Renal pelvis (tissue), 4 donors: ENCODE measurements around the gene CNOT11. TPM values are rescaled to one million over a fixed set of nuclear protein-coding genes. Genes with fewer than 3 reads are reported as not detected.
"Not testable (repeated sequence)": the region's sequence is repeated elsewhere in the genome, so short reads cannot be mapped to it uniquely, and the experiment has no call there.

ENCODE experiments used
- DNase-seq: peaks from one replicate; pipeline ENCODE4 v3.0.0-alpha.2; 2013
- polyA plus RNA-seq, 3 donors: library from polyadenylated mRNA; unstranded; fragments of 120-200 nt; gene quantifications; one replicate each; pipeline ENCODE4 v1.2.1, GENCODE V29; 2013; ENCODE audit not compliant: insufficient read length in 3 of 3

CNOT11 gene
- polyA plus RNA-seq, 3 donors, result 49.8 to 61.3 (median 60.1) TPM

- DNase-seq, result no peak
Observed at GRCh38 chr2:101307503-101307902, 54.8 kb downstream of the CNOT11 start.

- DNase-seq, result no peak
Observed at GRCh38 chr2:101307950-101308431, 55.3 kb downstream of the CNOT11 start.

DNA sequence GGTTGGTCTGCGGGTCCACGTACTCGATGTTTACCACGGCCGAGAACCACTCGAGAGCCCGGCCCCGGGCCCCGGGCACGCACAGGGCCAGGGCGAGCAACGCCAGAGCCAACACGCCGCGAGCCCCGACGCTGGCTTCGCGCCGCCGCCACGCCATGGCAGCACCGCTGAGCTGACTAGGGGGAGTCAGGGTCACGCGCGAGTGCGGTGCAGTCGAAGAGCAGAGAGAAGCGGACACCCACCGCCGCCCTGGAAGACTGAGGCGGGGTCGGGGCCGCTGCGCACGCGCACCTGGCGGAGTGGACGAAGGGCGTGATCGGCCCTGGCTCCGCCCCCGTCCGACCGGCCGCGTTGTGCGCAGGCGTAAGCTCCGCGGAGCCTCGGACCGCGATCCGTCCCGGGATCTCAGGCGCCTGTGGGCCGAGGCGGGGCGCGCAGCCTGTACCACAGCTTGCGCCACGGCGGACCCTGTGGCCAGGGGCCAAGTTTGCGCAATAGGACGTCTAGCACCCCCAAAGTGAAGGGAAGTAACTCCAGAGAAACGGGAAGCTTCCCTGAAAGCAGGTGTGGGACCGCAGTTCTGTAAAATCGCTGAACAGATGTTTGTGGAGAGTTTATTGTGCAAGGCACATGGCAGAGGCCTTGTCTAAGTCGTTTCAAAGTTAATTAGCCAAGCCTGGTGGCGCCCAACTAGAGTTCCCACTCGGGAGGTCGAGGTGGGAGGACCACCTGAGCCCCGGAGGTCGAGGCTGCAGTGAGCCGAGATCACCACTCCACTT, 55.9 kb downstream of the CNOT11 start, which contains the start of gene RNF149:
Gene RNF149, minus strand, starts transcription at position 270 of the 779 bp plus-strand sequence. Its CDS starts 113 bp downstream, at position 157.
- DNase-seq, result peak; percentile 90

GRCh38 chr2:101310090-101310833, 57.6 kb downstream of the CNOT11 start:
- DNase-seq, result no peak

DNA sequence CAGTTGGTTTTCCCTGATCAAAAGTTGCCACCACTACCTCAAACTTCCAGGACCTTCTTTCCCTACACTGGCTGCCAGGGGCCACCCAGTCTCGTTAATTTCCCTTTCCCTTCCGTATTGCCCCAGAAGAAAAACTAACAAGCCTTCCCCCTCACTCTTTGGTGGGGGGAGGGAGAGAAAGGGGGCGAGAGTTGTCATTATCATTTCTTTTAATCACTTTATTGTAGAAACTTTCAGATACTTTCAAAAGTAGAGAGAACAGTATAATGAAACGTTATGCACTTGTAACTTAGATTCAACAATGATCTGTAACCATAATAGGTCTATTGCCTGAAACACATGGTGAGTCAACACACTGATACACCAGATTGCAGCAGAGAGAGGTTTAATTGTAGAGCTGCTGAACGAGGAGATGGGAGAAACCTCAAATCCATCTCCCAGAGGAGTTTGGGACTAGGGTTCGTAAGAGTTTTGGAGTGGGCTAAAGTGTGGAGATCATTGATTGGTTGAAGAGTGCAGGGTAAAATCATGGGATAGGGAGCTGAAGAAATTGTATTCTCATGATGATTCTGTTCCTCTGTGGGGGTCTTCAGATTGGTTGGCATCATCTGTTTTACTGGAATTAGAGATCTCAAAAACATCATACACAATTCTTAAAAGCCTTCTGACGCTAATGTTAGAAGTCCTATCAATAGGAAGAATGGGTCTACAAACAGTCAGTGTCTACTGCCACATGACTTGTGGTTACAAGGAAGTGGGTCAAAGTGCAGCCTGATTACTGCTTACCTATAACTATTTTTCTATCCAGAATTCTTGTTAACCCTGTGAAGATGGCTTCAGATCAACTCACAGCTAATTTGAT, 58.4 kb downstream of the CNOT11 start:
- DNase-seq, result no peak

GRCh38 chr2:101311696-101312017, 59.0 kb downstream of the CNOT11 start:
- no peak for DNase-seq

DNA sequence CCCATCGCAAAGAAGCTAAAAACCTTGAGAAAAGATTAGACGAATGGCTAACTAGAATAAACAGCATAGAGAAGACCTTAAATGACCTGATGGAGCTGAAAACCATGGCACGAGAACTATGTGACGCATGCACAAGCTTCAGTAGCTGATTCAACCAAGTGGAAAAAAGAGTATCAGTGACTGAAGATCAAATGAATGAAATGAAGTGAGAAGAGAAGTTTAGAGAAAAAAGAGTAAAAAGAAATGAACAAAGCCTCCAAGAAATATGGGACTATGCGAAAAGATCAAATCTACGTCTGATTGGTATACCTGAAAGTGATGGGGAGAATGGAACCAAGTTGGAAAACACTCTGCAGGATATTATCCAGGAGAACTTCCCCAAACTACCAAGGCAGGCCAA, 63.9 kb downstream of the CNOT11 start:
- DNase-seq, result not testable (repeated sequence)

Other genes starting within 250 kb of the CNOT11 start
- 10 to 100 TPM; 25.8 to 44.6 (median 41.0) TPM for gene TBC1D8, start 101.5 kb upstream of the CNOT11 start, polyA plus RNA-seq
- 10 to 100 TPM; 35.2 to 64.6 (median 59.6) TPM for gene RNF149, start 55.8 kb downstream of the CNOT11 start, polyA plus RNA-seq
- gene CREG2, start 134.6 kb downstream of the CNOT11 start, polyA plus RNA-seq, result under 1 TPM; 0.37 to 0.96 (median 0.55) TPM
- 1 to 10 TPM in 1 of 3 donors, under 1 TPM in 2; 0.75 to 1.2 (median 0.95) TPM for gene RFX8, start 222.2 kb downstream of the CNOT11 start, polyA plus RNA-seq